GM19193 (cell line): ENCODE data around the gene OOSP2.

ENCODE experiments used
- POLR2A ChIP-seq: IDR thresholded peaks from 4 replicates; pipeline ENCODE4 v1.6.1; 2011; ENCODE audit not compliant: insufficient read depth, insufficient read length; ENCODE audit errors: extremely low read depth

OOSP2 gene

GRCh38 chr11:60040109-60040508 lies at the start of gene OOSP2:
Gene OOSP2, plus strand, starts transcription at chr11:60040409. Its CDS starts 51 bp downstream, at chr11:60040460.
- TF ChIP-seq POLR2A: no peak

GRCh38 chr11:59990421-59990820 lies 49.8 kb upstream of the OOSP2 start:
- TF ChIP-seq POLR2A: no peak

GRCh38 chr11:59992425-59992824 lies 47.8 kb upstream of the OOSP2 start:
- TF ChIP-seq POLR2A: no peak

GRCh38 chr11:59997800-59998199 lies 42.4 kb upstream of the OOSP2 start:
- TF ChIP-seq POLR2A: no peak

- no peak for TF ChIP-seq POLR2A
Observed at GRCh38 chr11:59999691-60000090, 40.5 kb upstream of the OOSP2 start.

GRCh38 chr11:60003729-60004128 lies 36.5 kb upstream of the OOSP2 start:
- TF ChIP-seq POLR2A: no peak

GRCh38 chr11:60005360-60005759 lies 34.8 kb upstream of the OOSP2 start:
- no peak for TF ChIP-seq POLR2A

- TF ChIP-seq POLR2A: no peak
Observed at GRCh38 chr11:60016881-60017280, 23.3 kb upstream of the OOSP2 start, which contains the start of gene OOSP4B. Gene OOSP4B, plus strand, starts transcription at chr11:60017181.

GRCh38 chr11:60018058-60018457 lies 22.2 kb upstream of the OOSP2 start:
- no peak for TF ChIP-seq POLR2A

GRCh38 chr11:60029015-60029632 lies 11.1 kb upstream of the OOSP2 start:
- no peak for TF ChIP-seq POLR2A

GRCh38 chr11:60056349-60056969 lies 16.2 kb downstream of the OOSP2 start, which contains the start of gene MS4A3:
Gene MS4A3, plus strand, starts transcription at chr11:60056665. Its CDS starts 4,496 bp downstream, at chr11:60061161.
- TF ChIP-seq POLR2A: no peak

- TF ChIP-seq POLR2A: no peak
Observed at GRCh38 chr11:60059052-60059451, 18.8 kb downstream of the OOSP2 start.

- TF ChIP-seq POLR2A: no peak
Observed at GRCh38 chr11:60059521-60060240, 19.5 kb downstream of the OOSP2 start.

- no peak for TF ChIP-seq POLR2A
Observed at GRCh38 chr11:60064111-60064510, 23.9 kb downstream of the OOSP2 start.

- no peak for TF ChIP-seq POLR2A
Observed at GRCh38 chr11:60065801-60066200, 25.6 kb downstream of the OOSP2 start.

- TF ChIP-seq POLR2A: no peak
Observed at GRCh38 chr11:60069450-60069849, 29.2 kb downstream of the OOSP2 start.
